C4-2B (cell line): ENCODE results near the gene ANKS1B.

ENCODE experiments used
- ZFX ChIP-seq: fragments of 450-650 bp; IDR thresholded peaks from 2 replicates; pipeline ENCODE4 v1.6.1; 2017
- TF ChIP-seq, protein P1 (sequence below): fragments of 450-650 bp; conservative IDR thresholded peaks from 2 replicates; pipeline ENCODE4 v1.5.1; 2017; ENCODE audit warnings: mild to moderate bottlenecking

DNA sequence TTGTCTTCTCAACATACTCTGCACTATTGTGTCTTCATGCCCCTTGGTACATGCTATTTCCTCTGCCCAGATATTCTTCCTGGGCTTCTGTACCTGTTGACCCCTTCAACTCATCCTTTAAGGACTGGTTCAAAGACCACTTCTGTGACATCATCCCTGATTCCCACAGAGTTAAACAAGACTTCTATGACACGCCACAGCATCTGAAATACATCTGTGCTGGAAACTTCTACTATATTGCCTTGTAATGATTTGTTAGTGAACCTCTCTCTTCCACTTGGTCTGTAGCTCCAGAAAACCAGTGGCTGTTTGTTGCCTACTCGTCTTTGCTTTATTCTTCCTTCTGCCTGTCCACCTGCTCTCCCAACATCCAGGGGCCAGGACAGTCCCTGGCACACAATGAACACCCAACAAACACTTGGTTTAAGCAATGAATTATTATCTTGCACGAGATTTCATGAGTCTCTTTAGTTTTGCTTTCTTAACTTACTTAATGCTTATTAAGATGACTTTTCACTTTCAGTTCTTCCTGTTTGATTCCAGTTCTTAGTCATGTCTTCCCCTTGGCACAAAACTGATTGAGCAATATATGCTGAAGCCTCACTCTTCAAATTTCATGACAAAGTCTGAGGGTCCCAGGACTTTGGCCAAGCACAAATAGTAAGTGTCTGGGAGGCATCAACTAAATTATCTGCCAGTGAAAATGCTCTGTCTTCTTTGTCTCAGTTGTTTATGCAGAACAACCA is 853.8 kb downstream of the ANKS1B start:
- TF ChIP-seq, protein P1, sequence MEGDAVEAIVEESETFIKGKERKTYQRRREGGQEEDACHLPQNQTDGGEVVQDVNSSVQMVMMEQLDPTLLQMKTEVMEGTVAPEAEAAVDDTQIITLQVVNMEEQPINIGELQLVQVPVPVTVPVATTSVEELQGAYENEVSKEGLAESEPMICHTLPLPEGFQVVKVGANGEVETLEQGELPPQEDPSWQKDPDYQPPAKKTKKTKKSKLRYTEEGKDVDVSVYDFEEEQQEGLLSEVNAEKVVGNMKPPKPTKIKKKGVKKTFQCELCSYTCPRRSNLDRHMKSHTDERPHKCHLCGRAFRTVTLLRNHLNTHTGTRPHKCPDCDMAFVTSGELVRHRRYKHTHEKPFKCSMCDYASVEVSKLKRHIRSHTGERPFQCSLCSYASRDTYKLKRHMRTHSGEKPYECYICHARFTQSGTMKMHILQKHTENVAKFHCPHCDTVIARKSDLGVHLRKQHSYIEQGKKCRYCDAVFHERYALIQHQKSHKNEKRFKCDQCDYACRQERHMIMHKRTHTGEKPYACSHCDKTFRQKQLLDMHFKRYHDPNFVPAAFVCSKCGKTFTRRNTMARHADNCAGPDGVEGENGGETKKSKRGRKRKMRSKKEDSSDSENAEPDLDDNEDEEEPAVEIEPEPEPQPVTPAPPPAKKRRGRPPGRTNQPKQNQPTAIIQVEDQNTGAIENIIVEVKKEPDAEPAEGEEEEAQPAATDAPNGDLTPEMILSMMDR = no peak
- TF ChIP-seq ZFX = no peak
